Natural killer cell treated with Interleukin-12 subunit alpha and Interleukin-12 subunit beta and Interleukin-15 and Interleukin-18, amount 100 ng/mL, for 72 hours (primary cell): ENCODE results near the gene TMEM145. TPM values are rescaled to one million over a fixed set of nuclear protein-coding genes. Genes with fewer than 3 reads are reported as not detected.

Source experiments
- ATAC-seq, 2 donors: fragments of 150-1000 bp; cut with Tn5 transposase in 1 of 2; sonication (Bioruptor Pico), chemical (Tn5 transposase) in 1 of 2; 2 replicates each; pipeline ENCODE4 v1.10.0; 2021
- DNase-seq: peaks from one replicate; pipeline ENCODE4 v3.0.0; 2022; ENCODE audit warnings: low spot score
- H3K27ac Mint-ChIP-seq, 2 donors: 1 replicate in 1 of 2; 2 replicates in 1 of 2; pipeline ENCODE4 v1.8.0; 2022; ENCODE audit warnings: mixed read lengths in 2 of 2, mild to moderate bottlenecking in 1 of 2, moderate library complexity in 1 of 2
- H3K27me3 Mint-ChIP-seq, 2 donors: 1 replicate in 1 of 2; 2 replicates in 1 of 2; pipeline ENCODE4 v1.8.0; 2022; ENCODE audit warnings: mixed read lengths in 2 of 2
- H3K36me3 Mint-ChIP-seq: one replicate; pipeline ENCODE4 v1.8.0; 2022; ENCODE audit warnings: mixed read lengths
- H3K4me1 Mint-ChIP-seq, 2 donors: 1 replicate in 1 of 2; 2 replicates in 1 of 2; pipeline ENCODE4 v1.8.0; 2022; ENCODE audit warnings: low read depth in 2 of 2, mixed read lengths in 2 of 2, mild to moderate bottlenecking in 1 of 2
- H3K4me3 Mint-ChIP-seq: one replicate; pipeline ENCODE4 v1.8.0; 2022; ENCODE audit warnings: mixed read lengths
- H3K9me3 Mint-ChIP-seq: 2 replicates; pipeline ENCODE4 v1.8.0; 2022; ENCODE audit warnings: mixed read lengths
- total RNA-seq, 2 donors: library from RNA; stranded (reverse); gene quantifications; one replicate each; pipeline ENCODE4 v1.2.3, GENCODE V29; 2022

TMEM145 gene
- total RNA-seq, 2 donors from 2014 or later, result 1.4 to 1.6 TPM

- no peak overlapping the region for H3K4me3 Mint-ChIP-seq
Observed at GRCh38 chr19:42369433-42370067, 56.4 kb downstream of the TMEM145 start.

GRCh38 chr19:42370068-42370520 lies 57.0 kb downstream of the TMEM145 start:
- no peaks in the 10 kb centered on the region for H3K9me3 Mint-ChIP-seq
- no peak overlapping the region for H3K27ac Mint-ChIP-seq
- ATAC-seq (no peak), DNase-seq (no peak)
- H3K36me3 Mint-ChIP-seq, result no peaks in the 10 kb centered on the region
- no peaks in the 10 kb centered on the region for H3K4me1 Mint-ChIP-seq
- H3K27me3 Mint-ChIP-seq, result no peaks in the 10 kb centered on the region
- no peak overlapping the region for H3K4me3 Mint-ChIP-seq

More at GRCh38 chr19:42369433-42370067, 56.4 kb downstream of the TMEM145 start:
- Mint-ChIP-seq H3K9me3 (no peaks in the 10 kb centered on the region), H3K27ac (no peak overlapping the region), H3K27me3 (no peaks in the 10 kb centered on the region), H3K4me1 (no peaks in the 10 kb centered on the region), H3K36me3 (no peaks in the 10 kb centered on the region)
- DNase-seq (no peak), ATAC-seq (no peak)

- H3K36me3 Mint-ChIP-seq, result no peaks in the 10 kb centered on the region
- ATAC-seq (no peak), DNase-seq (no peak)
- H3K4me3 Mint-ChIP-seq, result no peak overlapping the region
- H3K27ac Mint-ChIP-seq, result no peak overlapping the region
- no peaks in the 10 kb centered on the region for H3K27me3 Mint-ChIP-seq
- H3K4me1 Mint-ChIP-seq, result no peaks in the 10 kb centered on the region
- H3K9me3 Mint-ChIP-seq, result no peaks in the 10 kb centered on the region
Observed at GRCh38 chr19:42370626-42371175, 57.6 kb downstream of the TMEM145 start.

Other genes starting within 250 kb of the TMEM145 start
- 1 to 10 TPM in 1 of 2 donors, under 1 TPM in 1; 0.21 to 1.0 TPM for gene GRIK5, start 243.1 kb upstream of the TMEM145 start, total RNA-seq
- 10 to 100 TPM; 14.2 to 16.1 TPM for gene ZNF574, start 237.1 kb upstream of the TMEM145 start, total RNA-seq
- gene POU2F2, start 180.9 kb upstream of the TMEM145 start, total RNA-seq, result 10 to 100 TPM; 21.6 to 30.5 TPM
- gene DEDD2, start 95.6 kb upstream of the TMEM145 start, total RNA-seq, result 10 to 100 TPM; 28.5 to 33.2 TPM
- gene ZNF526, start 93.0 kb upstream of the TMEM145 start, total RNA-seq, result 10 to 100 TPM; 18.5 to 23.7 TPM
- gene GSK3A, start 70.7 kb upstream of the TMEM145 start, total RNA-seq, result 10 to 100 TPM; 51.1 to 52.8 TPM
- gene ERF, start 58.2 kb upstream of the TMEM145 start, total RNA-seq, result 10 to 100 TPM; 29.5 to 47.8 TPM
- 100 to 1,000 TPM; 110 to 115 TPM for gene CIC, start 44.1 kb upstream of the TMEM145 start, total RNA-seq
- 1 to 10 TPM in 1 of 2 donors, under 1 TPM in 1; 0.64 to 1.0 TPM for gene PRR19, start 11.2 kb upstream of the TMEM145 start, total RNA-seq
- gene PAFAH1B3, start 10.7 kb upstream of the TMEM145 start, total RNA-seq, result 10 to 100 TPM; 16.9 to 40.2 TPM
- gene MEGF8, start 12.3 kb downstream of the TMEM145 start, total RNA-seq, result 10 to 100 TPM; 12.1 to 20.1 TPM
- not detected for gene CNFN, start 77.0 kb downstream of the TMEM145 start, total RNA-seq
- gene LIPE, start 114.1 kb downstream of the TMEM145 start, total RNA-seq, result 10 to 100 TPM; 25.1 to 31.5 TPM
- not detected for gene CXCL17, start 129.6 kb downstream of the TMEM145 start, total RNA-seq
- 1 to 10 TPM; 2.8 to 6.4 TPM for gene CEACAM1, start 215.2 kb downstream of the TMEM145 start, total RNA-seq